ENCODE measurements around the gene CTAGE4.
A peak's percentile ranks its signal among the peaks of the same experiment; 100 is the strongest.
"Not testable (repeated sequence)": the region's sequence is repeated elsewhere in the genome, so short reads cannot be mapped to it uniquely, and the experiment has no call there.

The CTAGE4 gene

GRCh38 chr7:144183166-144183565, at the start of gene CTAGE4:
Gene CTAGE4, plus strand, starts transcription at chr7:144183466. Its CDS starts 38 bp downstream, at chr7:144183504.
- DNase-seq: not testable (repeated sequence)

- no peak for DNase-seq
Measured at GRCh38 chr7:144134116-144134515, 49.1 kb upstream of the CTAGE4 start.

GRCh38 chr7:144137501-144137900, 45.8 kb upstream of the CTAGE4 start:
- no peak for DNase-seq

- DNase-seq: no peak
Measured at GRCh38 chr7:144142187-144142586, 41.1 kb upstream of the CTAGE4 start.

- DNase-seq: no peak
Measured at GRCh38 chr7:144144426-144144825, 38.8 kb upstream of the CTAGE4 start.

- no peak for DNase-seq
Measured at GRCh38 chr7:144148224-144148827, 34.9 kb upstream of the CTAGE4 start.

- no peak for DNase-seq
Measured at GRCh38 chr7:144158861-144159260, 24.4 kb upstream of the CTAGE4 start.

GRCh38 chr7:144164784-144165183, 18.5 kb upstream of the CTAGE4 start:
- DNase-seq: no peak

- not testable (repeated sequence) for DNase-seq
Measured at GRCh38 chr7:144171594-144172350, 11.5 kb upstream of the CTAGE4 start.

GRCh38 chr7:144174613-144175012, 8.7 kb upstream of the CTAGE4 start:
- DNase-seq: no peak

GRCh38 chr7:144178380-144179164, 4.7 kb upstream of the CTAGE4 start:
- DNase-seq: peak; percentile 15

GRCh38 chr7:144179165-144179479, 4.1 kb upstream of the CTAGE4 start:
- DNase-seq: not testable (repeated sequence)

- DNase-seq: not testable (repeated sequence)
Measured at GRCh38 chr7:144187848-144188247, 4.6 kb downstream of the CTAGE4 start.

GRCh38 chr7:144188578-144189171, 5.4 kb downstream of the CTAGE4 start:
- not testable (repeated sequence) for DNase-seq

GRCh38 chr7:144193782-144194181, 10.5 kb downstream of the CTAGE4 start:
- not testable (repeated sequence) for DNase-seq

GRCh38 chr7:144194453-144194852, 11.2 kb downstream of the CTAGE4 start:
- not testable (repeated sequence) for DNase-seq

- DNase-seq: not testable (repeated sequence)
Measured at GRCh38 chr7:144195212-144195872, 12.1 kb downstream of the CTAGE4 start, which contains the start of gene ARHGEF35. Gene ARHGEF35, minus strand, starts transcription at chr7:144195833. Its CDS starts 7,450 bp downstream, at chr7:144188383.

GRCh38 chr7:144198934-144199333, 15.7 kb downstream of the CTAGE4 start:
- not testable (repeated sequence) for DNase-seq

GRCh38 chr7:144201978-144202377, 18.7 kb downstream of the CTAGE4 start:
- not testable (repeated sequence) for DNase-seq

- not testable (repeated sequence) for DNase-seq
Measured at GRCh38 chr7:144203086-144203485, 19.8 kb downstream of the CTAGE4 start.

- not testable (repeated sequence) for DNase-seq
Measured at GRCh38 chr7:144205306-144205705, 22.0 kb downstream of the CTAGE4 start.

- DNase-seq: not testable (repeated sequence)
Measured at GRCh38 chr7:144217200-144217599, 33.9 kb downstream of the CTAGE4 start.

All from stimulated activated CD4-positive, alpha-beta T cell treated with anti-CD3 and anti-CD28 coated beads, Interleukin-4, amount 100 ng/mL, for 24 hours (primary cell).